GM23338 (cell line): ENCODE results near the gene TMEFF1. TPM values are rescaled to one million over a fixed set of nuclear protein-coding genes. Genes with fewer than 3 reads are reported as not detected.

Experiments used
- ATAC-seq: fragments of 200-7000 bp; cut with Tn5 transposase; 3 replicates; pipeline ENCODE4 v1.9.1; 2020
- DNase-seq: peaks from one replicate; pipeline ENCODE4 v3.0.0-alpha.2; 2015; ENCODE audit warnings: low spot score
- H2AFZ ChIP-seq: fragments of 200-600 bp; sonication (generic); 2 replicates; pipeline ENCODE4 v1.8.0; 2016; ENCODE audit warnings: antibody characterized with exemption, mild to moderate bottlenecking, moderate library complexity
- H3F3A ChIP-seq: fragments of 200-600 bp; sonication (generic); replicated peaks from 2 replicates; pipeline ENCODE4 v1.8.0; 2017; ENCODE audit warnings: antibody characterized with exemption, mixed run types, low read depth
- H3K27ac ChIP-seq: fragments of 200-600 bp; sonication (generic); 2 replicates; pipeline ENCODE4 v1.6.1; 2016; ENCODE audit warnings: low read depth
- H3K27me3 ChIP-seq: fragments of 200-600 bp; sonication (generic); 2 replicates; pipeline ENCODE4 v1.8.0; 2016; ENCODE audit warnings: mild to moderate bottlenecking, mixed run types, moderate library complexity; ENCODE audit not compliant: insufficient read depth
- H3K36me3 ChIP-seq: fragments of 200-600 bp; sonication (generic); 2 replicates; pipeline ENCODE4 v1.8.0; 2016; ENCODE audit warnings: mild to moderate bottlenecking; ENCODE audit not compliant: insufficient read depth
- H3K4me1 ChIP-seq: fragments of 200-600 bp; sonication (generic); 2 replicates; pipeline ENCODE4 v1.8.0; 2016; ENCODE audit warnings: mild to moderate bottlenecking, moderate library complexity; ENCODE audit not compliant: insufficient read depth
- H3K4me2 ChIP-seq: fragments of 200-600 bp; sonication (generic); 2 replicates; pipeline ENCODE4 v1.7.1; 2017; ENCODE audit warnings: mixed run types
- H3K4me3 ChIP-seq: fragments of 200-600 bp; sonication (generic); 2 replicates; pipeline ENCODE4 v1.6.1; 2016; ENCODE audit warnings: mixed run types
- H3K79me2 ChIP-seq: fragments of 200-600 bp; sonication (generic); replicated peaks from 2 replicates; pipeline ENCODE4 v1.8.0; 2017; ENCODE audit warnings: mild to moderate bottlenecking; ENCODE audit not compliant: insufficient read depth
- H3K9me2 ChIP-seq: fragments of 200-600 bp; sonication (generic); 2 replicates; pipeline ENCODE4 v1.8.0; 2017; ENCODE audit not compliant: insufficient read depth
- H4K20me1 ChIP-seq: fragments of 200-600 bp; sonication (generic); replicated peaks from 2 replicates; pipeline ENCODE4 v1.8.0; 2017; ENCODE audit warnings: mild to moderate bottlenecking; ENCODE audit not compliant: insufficient read depth
- H3K27ac Mint-ChIP-seq: 2 replicates; pipeline ENCODE4 v1.8.0; 2020; ENCODE audit warnings: inconsistent platforms, mild to moderate bottlenecking, moderate library complexity, mixed read lengths
- H3K27me3 Mint-ChIP-seq: 3 replicates; pipeline ENCODE4 v1.8.0; 2022; ENCODE audit warnings: low read depth, mild to moderate bottlenecking, moderate library complexity, mixed read lengths, inconsistent platforms; ENCODE audit not compliant: insufficient read depth, poor library complexity
- H3K36me3 Mint-ChIP-seq: 3 replicates; pipeline ENCODE4 v1.8.0; 2021; ENCODE audit warnings: low read depth, mild to moderate bottlenecking, inconsistent platforms, moderate library complexity, mixed read lengths
- H3K4me1 Mint-ChIP-seq: 3 replicates; pipeline ENCODE4 v1.8.0; 2020; ENCODE audit warnings: mild to moderate bottlenecking, inconsistent platforms, mixed read lengths
- H3K4me3 Mint-ChIP-seq: 3 replicates; pipeline ENCODE4 v1.8.0; 2021; ENCODE audit warnings: moderate library complexity, mild to moderate bottlenecking, inconsistent platforms, mixed read lengths
- H3K9me3 Mint-ChIP-seq: 3 replicates; pipeline ENCODE4 v1.8.0; 2020; ENCODE audit warnings: moderate library complexity, mild to moderate bottlenecking, inconsistent platforms, mixed read lengths
- CREB1 ChIP-seq: fragments of 250-450 bp; sonication (Bioruptor Pico); IDR thresholded peaks from 2 replicates; pipeline ENCODE4 v1.5.0; 2020; ENCODE audit warnings: low read depth, mild to moderate bottlenecking, moderate library complexity
- CTCF ChIP-seq, 2 experiments: fragments of 200-600 bp in 1 of 2; sonication (generic) in 1 of 2; conservative IDR thresholded peaks; 2 replicates each; pipeline versions ENCODE4 v1.5.1 to v1.6.1; 2016 to 2017; ENCODE audit warnings: antibody characterized with exemption in 2 of 2, low read depth in 2 of 2, mild to moderate bottlenecking in 2 of 2, moderate library complexity in 1 of 2
- EZH2 ChIP-seq: fragments of 200-600 bp; sonication (generic); IDR thresholded peaks from one replicate; pipeline ENCODE4 v1.8.0; 2017; ENCODE audit warnings: antibody characterized with exemption, mild to moderate bottlenecking, low read depth; ENCODE audit not compliant: unreplicated experiment
- JUNB ChIP-seq: IDR thresholded peaks from one replicate; pipeline ENCODE4 v1.6.1; 2016; ENCODE audit warnings: antibody characterized with exemption; ENCODE audit not compliant: unreplicated experiment
- NANOG ChIP-seq: IDR thresholded peaks from 2 replicates; pipeline ENCODE4 v1.6.1; 2016; ENCODE audit warnings: antibody characterized with exemption, borderline replicate concordance
- POLR2AphosphoS5 ChIP-seq: IDR thresholded peaks from 2 replicates; pipeline ENCODE4 v1.6.1; 2016; ENCODE audit warnings: antibody characterized with exemption, low read depth
- REST ChIP-seq: IDR thresholded peaks from one replicate; pipeline ENCODE4 v1.6.1; 2018; ENCODE audit warnings: antibody characterized with exemption; ENCODE audit not compliant: unreplicated experiment
- STAT1 ChIP-seq: IDR thresholded peaks from one replicate; pipeline ENCODE4 v1.6.1; 2016; ENCODE audit warnings: antibody characterized with exemption; ENCODE audit not compliant: unreplicated experiment
- ZNF331 ChIP-seq: fragments of 250-450 bp; sonication (Bioruptor Pico); IDR thresholded peaks from 2 replicates; pipeline ENCODE4 v1.5.0; 2020; ENCODE audit warnings: low read depth, mild to moderate bottlenecking, moderate library complexity
- ZNF462 ChIP-seq: fragments of 250-450 bp; sonication (Bioruptor Pico); IDR thresholded peaks from 2 replicates; pipeline ENCODE4 v1.5.0; 2020; ENCODE audit warnings: mild to moderate bottlenecking, moderate library complexity
- polyA plus RNA-seq: library from polyadenylated mRNA; unstranded; fragments of >200 nt; fragmentation: Nextera tagmentation; extraction: Ambion mirVana; gene quantifications from 2 replicates; pipeline ENCODE4 v1.2.1, GENCODE V29; 2016
- total RNA-seq: library from RNA; depleted of rRNA; stranded (reverse); fragments of >200 nt; shearing (Covaris generic); gene quantifications from 2 replicates; pipeline ENCODE4 v1.2.3, GENCODE V29; 2014

The TMEFF1 gene
- total and polyA plus RNA-seq, 2 experiments from 2014 or later: 6.6 to 85.2 TPM

GRCh38 chr9:100597236-100597635, 124.3 kb downstream of the TMEFF1 start:
- Mint-ChIP-seq H3K36me3 (no peaks in the 10 kb centered on the region; the same call in 2 of the 3 replicates), H3K27me3 (peaks cover 14% of the 10 kb centered on the region), H3K4me3 (no peak overlapping the region), H3K4me1 (peaks cover 39% of the 10 kb centered on the region), H3K9me3 (peaks cover 3% of the 10 kb centered on the region; the same call in 2 of the 3 replicates), H3K27ac (no peak overlapping the region)
- Histone ChIP-seq H2AFZ (no peak overlapping the region), H3K4me1 (peaks cover 12% of the 10 kb centered on the region), H3K27ac (no peak overlapping the region), H3K4me3 (no peak overlapping the region), H4K20me1 (no peaks in the 10 kb centered on the region), H3K79me2 (no peaks in the 10 kb centered on the region), H3K36me3 (no peaks in the 10 kb centered on the region), H3F3A (no peaks in the 10 kb centered on the region; the same call in 1 of the 2 replicates), H3K27me3 (no peaks in the 10 kb centered on the region), H3K9me2 (no peaks in the 10 kb centered on the region), H3K4me2 (no peak overlapping the region)
- TF ChIP-seq EZH2: no peak
- no peak for TF ChIP-seq POLR2AphosphoS5
- TF ChIP-seq REST: no peak
- no peak for TF ChIP-seq CREB1 (CRISPR knock-in tag)
- TF ChIP-seq STAT1: no peak
- no peak for TF ChIP-seq JUNB
- TF ChIP-seq ZNF331: no peak
- TF ChIP-seq CTCF (conservative IDR thresholded peaks at IDR 0.05; ENCODE audit: low read depth in 2 of 2): no peak
- TF ChIP-seq NANOG: no peak
- TF ChIP-seq ZNF462 (CRISPR knock-in tag): no peak
- DNase-seq (no peak), ATAC-seq (no peak)
